Thymus (tissue), 11 donors: Measurements from ENCODE around the gene PELI2. TPM values are rescaled to one million over a fixed set of nuclear protein-coding genes. Genes with fewer than 3 reads are reported as not detected.

Experiments used
- DNase-seq, 9 donors: peaks; one replicate each; pipeline ENCODE4 v3.0.0-alpha.2; 2013; ENCODE audit warnings: low spot score in 9 of 9, low read depth in 6 of 9, missing footprints in 1 of 9
- H3K27ac ChIP-seq, 2 donors: one replicate each; pipeline ENCODE4 v1.5.1; 2013; ENCODE audit warnings: control low read depth in 1 of 2, low read depth in 1 of 2, low read length in 1 of 2, mild to moderate bottlenecking in 1 of 2, moderate library complexity in 1 of 2
- H3K27me3 ChIP-seq, 2 donors: one replicate each; pipeline ENCODE4 v1.5.1; 2013; ENCODE audit warnings: low read length in 1 of 2; ENCODE audit not compliant: control insufficient read depth in 2 of 2, insufficient read depth in 1 of 2
- H3K36me3 ChIP-seq, 2 donors: one replicate each; pipeline ENCODE4 v1.5.1; 2013; ENCODE audit warnings: low read length in 1 of 2, mild to moderate bottlenecking in 1 of 2, moderate library complexity in 1 of 2; ENCODE audit not compliant: control insufficient read depth in 2 of 2, insufficient read depth in 2 of 2
- H3K4me1 ChIP-seq, 2 donors: one replicate each; pipeline ENCODE4 v1.5.1; 2013; ENCODE audit warnings: low read length in 2 of 2; ENCODE audit not compliant: control insufficient read depth in 2 of 2, insufficient read depth in 2 of 2
- H3K4me3 ChIP-seq, 2 donors: one replicate each; pipeline ENCODE4 v1.5.1; 2013; ENCODE audit warnings: low read length in 2 of 2, control low read depth in 1 of 2, mild to moderate bottlenecking in 1 of 2
- H3K9me3 ChIP-seq, 2 donors: one replicate each; pipeline ENCODE4 v1.5.1; 2013; ENCODE audit warnings: low read length in 1 of 2, mild to moderate bottlenecking in 1 of 2; ENCODE audit not compliant: control insufficient read depth in 2 of 2, insufficient read depth in 1 of 2
- WGBS: extraction: QIAGEN DNeasy Blood & Tissue Kit; methylation state at CpG from one replicate; pipeline ENCODE4 v1.1.7; 2013; 5-methylcytosine and 5-hydroxymethylcytosine counted together
- polyA plus RNA-seq: library from polyadenylated mRNA; stranded (reverse); fragments of 200-250 nt; gene quantifications from one replicate; pipeline ENCODE4 v1.2.3, GENCODE V29; 2013
- total RNA-seq: library from RNA; stranded (reverse); fragments of 120-200 nt; gene quantifications from one replicate; pipeline ENCODE4 v1.2.4, GENCODE V29; 2013
- donor health status: healthy.

The PELI2 gene
- total and polyA plus RNA-seq, 2 donors = 8.6 to 21.1 TPM

DNA sequence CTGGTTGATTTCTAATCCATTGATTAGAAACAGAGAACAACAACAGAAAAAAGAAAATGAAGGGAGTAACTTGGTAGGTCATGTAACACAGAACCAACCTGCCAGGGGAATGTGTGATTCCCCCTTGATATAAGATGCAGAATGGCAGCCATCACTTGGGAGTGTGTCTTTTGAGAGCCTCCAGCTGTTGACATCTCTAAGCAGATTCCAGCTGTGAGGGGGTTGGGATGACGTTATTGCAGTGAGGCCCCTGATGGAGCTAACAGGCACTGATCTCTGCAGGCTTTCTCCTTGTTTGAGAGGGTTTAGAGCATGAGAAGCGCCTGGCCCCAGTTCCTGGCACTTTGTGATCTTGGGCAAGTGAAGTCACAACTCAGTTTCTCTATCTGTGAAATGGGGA lies 124.9 kb downstream of the PELI2 start:
- 93% methylated on average over 2 of the region's 2 CpGs for WGBS
- no peak for DNase-seq

DNA sequence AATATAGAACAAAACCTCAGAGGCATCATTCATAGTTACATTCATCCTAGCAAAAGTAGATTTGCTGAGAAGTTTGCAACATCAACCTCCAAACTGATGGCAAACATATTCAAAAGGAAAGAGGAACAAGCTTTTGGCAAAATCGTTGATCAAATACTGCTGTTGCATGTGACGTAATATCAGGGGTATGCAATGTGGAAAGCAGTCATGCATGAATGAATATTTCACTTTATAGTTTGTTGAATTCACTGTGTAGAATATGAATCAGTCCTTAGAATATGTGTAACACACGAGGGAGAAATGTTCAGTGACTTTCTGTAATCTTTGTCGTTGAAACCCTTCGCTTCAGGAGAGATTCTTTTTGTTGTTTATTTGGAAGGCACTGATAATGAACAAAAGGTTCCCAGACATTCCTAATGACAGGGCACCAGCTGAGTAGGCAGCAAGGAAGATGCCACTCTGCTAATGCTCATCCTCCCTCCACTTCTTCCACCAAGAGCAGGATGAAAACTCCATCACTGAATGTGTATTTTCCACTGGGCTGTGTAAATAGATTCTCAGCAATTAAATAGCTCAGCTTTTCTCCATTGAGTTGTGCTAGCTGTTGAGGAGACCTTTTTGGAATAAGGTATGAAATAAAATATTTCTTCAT lies 126.1 kb downstream of the PELI2 start:
- Histone ChIP-seq H3K36me3 (peaks cover 5 to 7% of the 10 kb centered on the region in 2 donors), H3K4me3 (no peak overlapping the region), H3K4me1 (no peaks in the 10 kb centered on the region), H3K27me3 (no peaks in the 10 kb centered on the region), H3K27ac (no peak overlapping the region), H3K9me3 (no peaks in the 10 kb centered on the region)
- 60% methylated on average over 5 of the region's 5 CpGs for WGBS
- no peak for DNase-seq

More for the DNA sequence above, 124.9 kb downstream of the PELI2 start:
- Histone ChIP-seq H3K4me1 (no peaks in the 10 kb centered on the region), H3K9me3 (no peaks in the 10 kb centered on the region), H3K36me3 (peaks cover 4 to 7% of the 10 kb centered on the region in 2 donors), H3K27ac (no peak overlapping the region), H3K27me3 (no peaks in the 10 kb centered on the region), H3K4me3 (no peak overlapping the region)

DNA sequence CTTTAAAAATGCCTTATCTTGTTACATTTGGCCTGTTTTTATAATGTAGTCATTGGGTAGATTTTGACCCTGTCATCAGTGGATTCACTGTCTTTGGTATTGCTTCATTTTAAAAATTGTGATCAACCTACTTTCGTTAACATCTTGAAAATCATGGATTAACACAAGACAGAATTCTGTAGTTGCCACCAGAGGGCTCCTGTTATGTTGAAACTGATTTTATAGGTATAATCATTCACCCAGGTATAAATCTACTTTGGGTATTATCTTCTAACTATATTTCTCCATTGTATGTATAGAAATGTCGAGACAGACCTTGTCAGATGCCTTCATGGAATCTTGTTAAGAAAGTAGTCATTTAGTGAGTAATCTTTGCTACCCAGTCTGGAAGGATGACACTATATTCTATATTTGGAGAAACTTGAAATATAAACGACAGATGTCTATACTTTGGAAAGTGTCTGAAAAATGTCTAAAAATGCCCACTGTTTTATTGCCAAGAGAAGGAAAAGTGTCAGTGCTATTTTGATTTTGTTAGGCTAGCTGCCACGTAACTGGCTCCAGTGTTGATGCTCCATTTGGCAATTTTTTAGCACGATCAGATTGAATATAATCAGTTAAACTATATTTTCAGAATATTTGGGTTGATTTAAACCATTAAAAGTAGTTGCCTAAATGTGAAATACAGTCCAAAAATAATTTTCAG lies 129.4 kb downstream of the PELI2 start:
- H3K9me3 ChIP-seq = no peaks in the 10 kb centered on the region
- H3K27ac ChIP-seq = no peak overlapping the region
- no peaks in the 10 kb centered on the region for H3K27me3 ChIP-seq
- no peak overlapping the region for H3K4me3 ChIP-seq
- peak in 3 of 9 donors; percentile 3 to 18 (median 5) for DNase-seq
- H3K36me3 ChIP-seq = peaks cover 12 to 19% of the 10 kb centered on the region in 2 donors
- 78% methylated on average over 5 of the region's 5 CpGs for WGBS
- H3K4me1 ChIP-seq = no peaks in the 10 kb centered on the region

DNA sequence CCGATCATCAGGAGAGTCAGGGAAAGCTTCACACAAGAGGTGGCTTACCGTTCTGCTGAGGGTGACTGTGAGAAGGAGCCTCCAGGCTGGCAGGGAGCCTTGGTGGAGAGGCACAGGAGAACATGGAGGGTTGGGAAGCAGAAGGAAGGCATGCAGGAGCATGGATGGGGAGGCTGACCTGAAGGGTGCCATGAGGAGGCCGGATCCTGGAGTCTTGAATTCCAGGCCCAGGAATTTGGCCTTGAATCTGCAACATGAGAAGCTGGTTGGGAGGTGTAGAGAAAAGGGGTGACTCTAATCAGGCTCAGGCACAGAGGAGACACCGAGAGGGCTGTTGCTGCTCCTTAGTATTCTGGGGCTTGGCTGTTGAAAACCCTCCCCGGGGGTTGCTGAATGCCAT lies 130.2 kb downstream of the PELI2 start:
- no peak for DNase-seq
- H3K27ac ChIP-seq = no peak overlapping the region
- H3K4me3 ChIP-seq = no peak overlapping the region
- no peaks in the 10 kb centered on the region for H3K4me1 ChIP-seq
- 96% methylated on average over 5 of the region's 5 CpGs for WGBS
- H3K9me3 ChIP-seq = no peaks in the 10 kb centered on the region
- H3K36me3 ChIP-seq = peaks cover 12 to 14% of the 10 kb centered on the region in 2 donors
- H3K27me3 ChIP-seq = no peaks in the 10 kb centered on the region

DNA sequence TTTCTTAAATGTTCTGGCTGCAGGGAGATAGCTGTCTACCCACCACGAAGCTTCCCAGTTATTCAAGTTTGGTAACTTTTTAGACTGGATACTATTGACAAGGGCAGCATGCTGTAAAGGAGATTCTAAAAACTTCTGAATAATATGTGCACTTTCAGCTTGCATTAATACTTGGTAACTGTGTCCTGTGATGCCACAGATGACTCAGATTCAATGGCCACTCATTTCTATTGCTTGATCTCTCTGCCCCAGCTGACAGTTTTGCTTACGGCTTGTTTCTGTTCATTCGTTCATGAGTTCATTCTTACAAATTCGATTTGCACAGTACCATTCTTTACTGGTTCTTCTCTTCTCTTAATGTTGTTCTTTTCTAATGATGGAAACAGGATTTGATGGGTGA lies 142.8 kb downstream of the PELI2 start:
- DNase-seq = no peak
- H3K36me3 ChIP-seq = peaks cover 3% of the 10 kb centered on the region in 2 donors
- no peak overlapping the region for H3K4me3 ChIP-seq
- no peaks in the 10 kb centered on the region for H3K4me1 ChIP-seq
- H3K27ac ChIP-seq = no peak overlapping the region
- H3K27me3 ChIP-seq = no peaks in the 10 kb centered on the region
- no peaks in the 10 kb centered on the region for H3K9me3 ChIP-seq
- 98% methylated on average over 4 of the region's 4 CpGs for WGBS

DNA sequence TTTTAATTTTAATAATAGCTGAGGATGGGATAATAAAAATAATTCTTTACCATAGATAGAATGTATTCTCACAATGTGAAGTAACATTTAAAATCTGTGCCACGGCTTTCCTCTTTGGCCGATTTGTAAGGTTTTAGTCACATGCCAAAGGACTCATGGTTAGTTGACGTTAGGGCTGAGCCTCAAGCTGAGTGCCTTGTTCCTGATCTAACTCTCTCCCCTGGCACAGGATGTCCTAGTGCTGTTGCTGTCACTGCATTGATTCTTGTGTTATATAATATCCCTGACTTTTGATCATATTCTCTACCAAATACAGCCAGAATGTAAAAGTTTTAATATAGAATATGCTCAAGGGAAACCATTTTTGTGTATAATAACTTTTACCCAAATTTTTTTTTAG lies 144.3 kb downstream of the PELI2 start:
- H3K9me3 ChIP-seq = no peaks in the 10 kb centered on the region
- H3K36me3 ChIP-seq = peaks cover 3% of the 10 kb centered on the region in 2 donors
- no peak overlapping the region for H3K4me3 ChIP-seq
- no peaks in the 10 kb centered on the region for H3K27me3 ChIP-seq
- DNase-seq = no peak
- WGBS = 98% methylated on average over 3 of the region's 3 CpGs
- H3K27ac ChIP-seq = no peak overlapping the region
- no peaks in the 10 kb centered on the region for H3K4me1 ChIP-seq

DNA sequence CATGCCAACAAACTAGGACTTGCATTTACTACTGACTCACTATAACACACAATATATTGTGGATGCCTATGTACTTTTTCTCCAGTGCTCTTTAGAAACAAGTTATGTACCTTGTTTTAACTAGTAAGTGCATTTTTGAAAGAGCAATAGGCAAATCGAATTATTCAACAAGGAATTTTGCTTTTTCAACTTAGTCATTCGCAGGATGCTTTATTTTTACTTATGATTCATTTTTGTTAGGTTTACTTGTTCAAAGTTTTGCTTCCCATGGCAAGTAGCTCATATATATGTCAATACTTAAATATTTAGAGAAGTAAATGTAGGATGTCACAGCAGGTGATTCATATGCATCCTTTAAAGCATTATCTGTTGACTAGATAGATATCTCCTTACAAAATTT lies 149.8 kb downstream of the PELI2 start:
- Histone ChIP-seq H3K9me3 (no peaks in the 10 kb centered on the region), H3K27me3 (no peaks in the 10 kb centered on the region), H3K4me1 (no peaks in the 10 kb centered on the region), H3K4me3 (no peak overlapping the region), H3K27ac (no peak overlapping the region), H3K36me3 (no peaks in the 10 kb centered on the region)
- 98% methylated on average over 2 of the region's 2 CpGs for WGBS
- no peak for DNase-seq

DNA sequence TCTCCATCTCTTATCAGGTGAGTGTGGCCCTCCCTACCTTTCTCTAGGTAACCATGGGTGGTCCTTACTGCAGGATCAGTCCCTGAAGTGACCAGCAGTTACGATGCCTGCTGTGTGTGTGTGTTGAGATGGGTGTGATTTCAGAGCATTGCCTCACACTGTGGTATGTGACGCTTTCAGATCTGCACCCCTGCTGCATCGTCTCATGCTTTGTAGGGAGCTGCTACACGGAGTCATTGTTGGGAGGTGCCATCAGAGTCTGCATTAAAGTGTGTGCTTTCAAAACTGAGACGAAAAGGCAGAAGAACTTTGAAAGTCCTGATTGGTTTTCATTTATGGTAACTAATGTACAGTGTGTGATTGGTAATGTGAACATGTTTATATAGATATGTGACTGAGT lies 150.5 kb downstream of the PELI2 start:
- H3K9me3 ChIP-seq = no peaks in the 10 kb centered on the region
- no peaks in the 10 kb centered on the region for H3K4me1 ChIP-seq
- WGBS = 96% methylated on average over 5 of the region's 5 CpGs
- no peak overlapping the region for H3K27ac ChIP-seq
- DNase-seq = no peak
- no peak overlapping the region for H3K4me3 ChIP-seq
- no peaks in the 10 kb centered on the region for H3K36me3 ChIP-seq
- H3K27me3 ChIP-seq = no peaks in the 10 kb centered on the region

DNA sequence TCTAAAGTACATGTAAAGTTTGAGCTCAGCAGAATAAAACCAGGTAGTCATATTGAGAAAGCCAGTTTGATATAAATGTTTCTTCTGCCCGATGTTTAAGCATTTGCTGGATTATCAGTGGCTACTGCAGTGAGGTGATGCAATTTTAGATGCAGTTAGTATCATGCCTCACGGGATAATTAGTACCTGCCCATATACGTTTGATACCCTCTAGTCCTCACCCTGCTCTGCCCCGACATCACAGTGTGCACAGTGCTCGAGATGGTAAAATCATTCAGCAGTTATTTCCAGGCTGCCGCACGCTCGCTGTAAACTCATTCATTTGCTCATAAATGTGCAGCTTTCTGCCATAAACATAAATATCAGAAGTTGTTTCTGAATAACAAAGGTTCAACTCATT lies 152.7 kb downstream of the PELI2 start:
- DNase-seq = no peak
- Histone ChIP-seq H3K27me3 (no peaks in the 10 kb centered on the region), H3K4me3 (no peak overlapping the region), H3K4me1 (peaks cover 0 to 2% of the 10 kb centered on the region in 2 donors), H3K27ac (no peak overlapping the region), H3K9me3 (no peaks in the 10 kb centered on the region), H3K36me3 (no peaks in the 10 kb centered on the region)
- WGBS = 98% methylated on average over 8 of the region's 8 CpGs
